ENCODE data around the gene METAP1D. TPM values are rescaled to one million over a fixed set of nuclear protein-coding genes. Genes with fewer than 3 reads are reported as not detected.

The METAP1D gene
- total and polyA plus RNA-seq, 4 donors = 2.5 to 17.8 (median 3.0) TPM

GRCh38 chr2:172021955-172022354 lies 22.2 kb downstream of the METAP1D start:
- no peaks in the 10 kb centered on the region for H3K27me3 ChIP-seq (ENCODE audit: control insufficient read depth in 3 of 3, insufficient read depth in 3 of 3, low read length in 2 of 3)
- H3K36me3 ChIP-seq (ENCODE audit: control insufficient read depth in 4 of 4, insufficient read depth in 4 of 4, low read length in 4 of 4) = no peaks in the 10 kb centered on the region
- DNase-seq = peak in 2 of 3 donors; percentile 12 to 47
- no peak for ATAC-seq (ENCODE audit: insufficient read depth, low FRiP score)
- peaks cover 0 to 12% (median 0%) of the 10 kb centered on the region in 5 donors for H3K4me1 ChIP-seq (ENCODE audit: control insufficient read depth in 5 of 5, insufficient read depth in 5 of 5, low read length in 5 of 5)
- 73 to 80% methylated on average over 5 of the region's 5 CpGs for WGBS, 2 donors
- H3K4me3 ChIP-seq = no peak overlapping the region
- no peak overlapping the region for H3K9ac ChIP-seq (ENCODE audit: insufficient read depth in 1 of 2, low read length in 2 of 2)
- no peaks in the 10 kb centered on the region for H3K9me3 ChIP-seq (ENCODE audit: control insufficient read depth in 4 of 4, insufficient read depth in 3 of 4, low read length in 3 of 4)
- H3K27ac ChIP-seq (ENCODE audit: low read depth in 1 of 2, low read length in 1 of 2) = no peak overlapping the region
- TF ChIP-seq CTCF (IDR thresholded peaks at IDR 0.05; ENCODE audit: control extremely low read depth, extremely low read depth) = no peak

GRCh38 chr2:172031536-172031935 lies 31.8 kb downstream of the METAP1D start:
- H3K9ac ChIP-seq (ENCODE audit: insufficient read depth in 1 of 2, low read length in 2 of 2) = no peak overlapping the region
- H3K36me3 ChIP-seq (ENCODE audit: control insufficient read depth in 4 of 4, insufficient read depth in 4 of 4, low read length in 4 of 4) = no peaks in the 10 kb centered on the region
- H3K4me3 ChIP-seq = no peak overlapping the region
- H3K4me1 ChIP-seq (ENCODE audit: control insufficient read depth in 5 of 5, insufficient read depth in 5 of 5, low read length in 5 of 5) = peaks cover 0 to 6% (median 0%) of the 10 kb centered on the region in 5 donors
- H3K9me3 ChIP-seq (ENCODE audit: control insufficient read depth in 4 of 4, insufficient read depth in 3 of 4, low read length in 3 of 4) = no peaks in the 10 kb centered on the region
- no peak for ATAC-seq (ENCODE audit: insufficient read depth, low FRiP score)
- peak in 1 of 3 donors; percentile 31 for DNase-seq
- 72 to 90% methylated on average over 4 of the region's 4 CpGs for WGBS, 2 donors
- no peaks in the 10 kb centered on the region for H3K27me3 ChIP-seq (ENCODE audit: control insufficient read depth in 3 of 3, insufficient read depth in 3 of 3, low read length in 2 of 3)
- no peak overlapping the region for H3K27ac ChIP-seq (ENCODE audit: low read depth in 1 of 2, low read length in 1 of 2)
- TF ChIP-seq CTCF (IDR thresholded peaks at IDR 0.05; ENCODE audit: control extremely low read depth, extremely low read depth) = no peak

GRCh38 chr2:172038121-172038520 lies 38.4 kb downstream of the METAP1D start:
- Histone ChIP-seq H3K36me3 (ENCODE audit: control insufficient read depth in 4 of 4, insufficient read depth in 4 of 4, low read length in 4 of 4) (no peaks in the 10 kb centered on the region), H3K27ac (ENCODE audit: low read depth in 1 of 2, low read length in 1 of 2) (no peak overlapping the region), H3K9me3 (ENCODE audit: control insufficient read depth in 4 of 4, insufficient read depth in 3 of 4, low read length in 3 of 4) (no peaks in the 10 kb centered on the region), H3K27me3 (ENCODE audit: control insufficient read depth in 3 of 3, insufficient read depth in 3 of 3, low read length in 2 of 3) (no peaks in the 10 kb centered on the region), H3K9ac (ENCODE audit: insufficient read depth in 1 of 2, low read length in 2 of 2) (no peak overlapping the region), H3K4me3 (no peak overlapping the region), H3K4me1 (ENCODE audit: control insufficient read depth in 5 of 5, insufficient read depth in 5 of 5, low read length in 5 of 5) (no peaks in the 10 kb centered on the region)
- no peak for TF ChIP-seq CTCF (IDR thresholded peaks at IDR 0.05; ENCODE audit: control extremely low read depth, extremely low read depth)
- 94 to 95% methylated on average over 3 of the region's 3 CpGs for WGBS, 2 donors
- no peak for ATAC-seq (ENCODE audit: insufficient read depth, low FRiP score)
- no peak for DNase-seq

- 97 to 98% methylated on average over 2 of the region's 2 CpGs for WGBS, 2 donors
Measured at GRCh38 chr2:172038604-172039003, 38.9 kb downstream of the METAP1D start.

More at GRCh38 chr2:172038604-172039003, 38.9 kb downstream of the METAP1D start:
- Histone ChIP-seq H3K9ac (ENCODE audit: insufficient read depth in 1 of 2, low read length in 2 of 2) (no peak overlapping the region), H3K9me3 (ENCODE audit: control insufficient read depth in 4 of 4, insufficient read depth in 3 of 4, low read length in 3 of 4) (no peaks in the 10 kb centered on the region), H3K27me3 (ENCODE audit: control insufficient read depth in 3 of 3, insufficient read depth in 3 of 3, low read length in 2 of 3) (no peaks in the 10 kb centered on the region), H3K4me3 (no peak overlapping the region), H3K27ac (ENCODE audit: low read depth in 1 of 2, low read length in 1 of 2) (no peak overlapping the region), H3K4me1 (ENCODE audit: control insufficient read depth in 5 of 5, insufficient read depth in 5 of 5, low read length in 5 of 5) (no peaks in the 10 kb centered on the region), H3K36me3 (ENCODE audit: control insufficient read depth in 4 of 4, insufficient read depth in 4 of 4, low read length in 4 of 4) (no peaks in the 10 kb centered on the region)
- DNase-seq (no peak), ATAC-seq (ENCODE audit: insufficient read depth, low FRiP score) (no peak)
- TF ChIP-seq CTCF (IDR thresholded peaks at IDR 0.05; ENCODE audit: control extremely low read depth, extremely low read depth) = no peak

Data from lung (tissue), 12 donors.